Mesendoderm (in vitro differentiated cells): ENCODE data around the gene FYN.
"Not testable (repeated sequence)": the region's sequence is repeated elsewhere in the genome, so short reads cannot be mapped to it uniquely, and the experiment has no call there.

Experiments used
- DNase-seq: peaks from one replicate; pipeline ENCODE4 v3.0.0; 2013
- H2AK5ac ChIP-seq: 2 replicates; pipeline ENCODE4 v1.6.1; 2013; ENCODE audit warnings: low read length, inconsistent platforms
- H2BK120ac ChIP-seq: 2 replicates; pipeline ENCODE4 v1.6.1; 2013; ENCODE audit warnings: low read depth, mild to moderate bottlenecking, low read length, moderate library complexity, mixed read lengths
- H2BK15ac ChIP-seq: replicated peaks from 2 replicates; pipeline ENCODE4 v1.6.1; 2013; ENCODE audit warnings: low read depth, mild to moderate bottlenecking, moderate library complexity
- H2BK5ac ChIP-seq: 2 replicates; pipeline ENCODE4 v1.6.1; 2013; ENCODE audit warnings: low read length, inconsistent platforms
- H3K18ac ChIP-seq: 2 replicates; pipeline ENCODE4 v1.6.1; 2013; ENCODE audit warnings: mild to moderate bottlenecking, low read length, mixed read lengths
- H3K23ac ChIP-seq: one replicate; pipeline ENCODE4 v1.6.1; 2013; ENCODE audit warnings: low read length
- H3K27ac ChIP-seq: 2 replicates; pipeline ENCODE4 v1.5.1; 2013; ENCODE audit warnings: low read depth, mild to moderate bottlenecking, inconsistent platforms, low read length, moderate library complexity
- H3K27me3 ChIP-seq: 2 replicates; pipeline ENCODE4 v1.6.1; 2013; ENCODE audit warnings: low read length, control low read depth, mild to moderate bottlenecking, inconsistent platforms; ENCODE audit not compliant: insufficient read depth, poor library complexity
- H3K36me3 ChIP-seq: 2 replicates; pipeline ENCODE4 v1.6.1; 2013; ENCODE audit warnings: low read length, inconsistent platforms; ENCODE audit not compliant: control insufficient read depth, insufficient read depth
- H3K4ac ChIP-seq: one replicate; pipeline ENCODE4 v1.6.1; 2013; ENCODE audit warnings: low read depth, mild to moderate bottlenecking, low read length, moderate library complexity
- H3K4me1 ChIP-seq: 2 replicates; pipeline ENCODE4 v1.6.1; 2013; ENCODE audit warnings: low read depth, low read length, inconsistent platforms; ENCODE audit not compliant: control insufficient read depth
- H3K4me2 ChIP-seq: 2 replicates; pipeline ENCODE4 v1.6.1; 2013; ENCODE audit warnings: low read length
- H3K4me3 ChIP-seq: 2 replicates; pipeline ENCODE4 v1.5.1; 2013; ENCODE audit warnings: mild to moderate bottlenecking, low read length
- H3K56ac ChIP-seq: one replicate; pipeline ENCODE4 v1.6.1; 2013; ENCODE audit warnings: low read length
- H3K79me1 ChIP-seq: 2 replicates; pipeline ENCODE4 v1.6.1; 2013; ENCODE audit warnings: low read length, inconsistent platforms
- H3K79me2 ChIP-seq: 2 replicates; pipeline ENCODE4 v1.6.1; 2013; ENCODE audit warnings: mild to moderate bottlenecking, low read length; ENCODE audit not compliant: control insufficient read depth, insufficient read depth
- H3K9ac ChIP-seq: 2 replicates; pipeline ENCODE4 v1.6.1; 2013; ENCODE audit warnings: low read length, inconsistent platforms
- H4K5ac ChIP-seq: one replicate; pipeline ENCODE4 v1.6.1; 2013; ENCODE audit warnings: low read length
- H4K8ac ChIP-seq: one replicate; pipeline ENCODE4 v1.6.1; 2013; ENCODE audit warnings: low read depth, mild to moderate bottlenecking, control low read depth, low read length, moderate library complexity
- WGBS: extraction: QIAGEN DNeasy Blood & Tissue Kit; methylation state at CpG from one replicate; pipeline ENCODE4 v1.1.7; 2013; ENCODE audit warnings: low lambda C conversion rate, missing lambda C conversion rate; ENCODE audit not compliant: insufficient coverage; ENCODE audit errors: extremely low coverage; 5-methylcytosine and 5-hydroxymethylcytosine counted together

FYN gene

DNA sequence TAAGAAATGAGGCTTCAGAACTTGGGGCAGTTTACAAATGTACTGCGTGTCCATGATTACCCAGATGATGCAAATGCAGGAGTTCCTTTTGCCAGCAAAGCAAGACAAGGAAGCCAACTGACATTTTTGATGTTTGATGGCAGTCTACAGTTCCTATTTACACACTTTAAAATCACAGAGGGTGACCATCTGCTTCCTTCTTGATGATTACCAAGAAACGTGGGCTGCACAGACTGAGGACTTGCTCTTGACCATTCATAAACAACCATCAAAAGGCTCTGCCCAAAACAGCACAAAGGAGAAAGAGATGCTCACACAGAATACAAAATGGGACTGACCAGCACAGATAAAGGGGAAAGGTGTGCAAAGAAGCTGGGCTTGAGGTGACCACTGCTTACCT is 187.7 kb downstream of the FYN start:
- Histone ChIP-seq H2AK5ac (no peak overlapping the region), H3K4me1 (peaks cover 5% of the 10 kb centered on the region), H3K4ac (no peak overlapping the region), H3K79me2 (no peaks in the 10 kb centered on the region), H3K56ac (no peak overlapping the region), H3K27ac (no peak overlapping the region), H3K23ac (peak overlapping the region; percentile 75), H3K36me3 (peaks cover 2% of the 10 kb centered on the region), H3K18ac (no peak overlapping the region), H3K9ac (no peak overlapping the region), H3K4me2 (no peak overlapping the region), H4K5ac (no peak overlapping the region), H3K79me1 (no peaks in the 10 kb centered on the region), H2BK120ac (no peak overlapping the region), H3K4me3 (no peak overlapping the region), H2BK15ac (no peak overlapping the region), H4K8ac (no peak overlapping the region), H3K27me3 (no peaks in the 10 kb centered on the region), H2BK5ac (no peak overlapping the region)
- WGBS = no CpG with 5 or more reads among the region's 2 CpGs
- no peak for DNase-seq

DNA sequence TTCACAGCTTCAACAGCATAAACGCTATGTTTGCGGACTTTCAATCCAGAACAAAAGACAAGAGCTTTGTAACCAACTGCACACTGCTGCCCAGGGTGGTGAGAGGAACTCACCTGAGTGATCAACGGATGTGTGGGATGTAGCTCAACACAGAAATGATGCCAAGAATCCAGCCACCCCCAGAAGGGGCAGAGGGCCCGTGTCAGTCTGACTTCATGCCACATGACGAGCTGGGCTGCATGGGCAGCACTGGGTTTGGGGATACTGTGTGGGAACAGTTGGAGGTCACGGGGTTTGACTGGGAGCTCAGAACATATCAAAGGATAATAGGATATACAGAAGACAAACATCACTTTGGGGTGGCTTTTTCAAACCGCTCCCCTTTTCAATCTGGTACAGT is 188.2 kb downstream of the FYN start:
- no peak for DNase-seq
- no CpG with 5 or more reads among the region's 7 CpGs for WGBS
- H3K36me3 ChIP-seq = peaks cover 2% of the 10 kb centered on the region

DNA sequence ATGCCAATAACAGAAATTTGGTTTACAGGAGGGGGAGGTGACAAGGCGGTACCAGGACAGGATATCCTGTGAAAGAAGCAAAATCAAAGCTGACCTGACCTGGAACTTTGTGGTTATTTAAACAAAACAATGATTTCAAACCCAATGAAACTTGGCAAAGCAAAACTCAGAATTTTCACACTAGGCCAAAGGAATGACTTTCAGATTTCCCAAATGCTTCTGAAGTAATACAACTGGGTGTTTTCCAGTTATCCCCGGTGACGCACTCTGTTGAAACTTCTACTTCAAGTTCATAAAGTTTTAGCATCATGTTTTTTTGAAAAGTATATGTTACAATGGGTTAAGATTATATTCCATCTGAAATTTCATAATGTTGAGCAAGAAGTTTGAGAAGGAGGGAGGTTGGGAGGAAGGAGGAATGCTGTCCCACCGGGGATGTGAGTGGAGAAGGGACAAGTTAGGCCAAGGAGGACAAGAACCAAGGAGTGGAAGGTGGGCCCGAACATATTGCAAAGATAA is 189.4 kb downstream of the FYN start:
- no peak overlapping the region for H3K56ac ChIP-seq
- DNase-seq = no peak
- H4K8ac ChIP-seq = no peak overlapping the region
- no peak overlapping the region for H2BK120ac ChIP-seq
- no CpG with 5 or more reads among the region's 5 CpGs for WGBS
- no peak overlapping the region for H3K4me3 ChIP-seq
- no peak overlapping the region for H3K23ac ChIP-seq
- no peak overlapping the region for H2AK5ac ChIP-seq
- H3K79me1 ChIP-seq = no peaks in the 10 kb centered on the region
- H3K79me2 ChIP-seq = no peaks in the 10 kb centered on the region
- H3K9ac ChIP-seq = no peak overlapping the region
- no peaks in the 10 kb centered on the region for H3K27me3 ChIP-seq
- H3K36me3 ChIP-seq = peaks cover 2% of the 10 kb centered on the region
- H3K4me1 ChIP-seq = peaks cover 5% of the 10 kb centered on the region
- H3K27ac ChIP-seq = no peak overlapping the region
- no peak overlapping the region for H3K4ac ChIP-seq
- no peak overlapping the region for H3K18ac ChIP-seq
- no peak overlapping the region for H4K5ac ChIP-seq
- no peak overlapping the region for H2BK15ac ChIP-seq
- H2BK5ac ChIP-seq = no peak overlapping the region
- H3K4me2 ChIP-seq = no peak overlapping the region

More for the DNA sequence above, 188.2 kb downstream of the FYN start:
- no peak overlapping the region for H3K4me2 ChIP-seq
- H4K8ac ChIP-seq = no peak overlapping the region
- no peak overlapping the region for H3K56ac ChIP-seq
- H3K4ac ChIP-seq = no peak overlapping the region
- H3K23ac ChIP-seq = no peak overlapping the region
- H2BK120ac ChIP-seq = no peak overlapping the region
- no peak overlapping the region for H2BK5ac ChIP-seq
- no peak overlapping the region for H3K9ac ChIP-seq
- H4K5ac ChIP-seq = no peak overlapping the region
- no peak overlapping the region for H2BK15ac ChIP-seq
- H3K4me1 ChIP-seq = peaks cover 5% of the 10 kb centered on the region
- H3K79me1 ChIP-seq = no peaks in the 10 kb centered on the region
- H3K27ac ChIP-seq = no peak overlapping the region
- no peak overlapping the region for H2AK5ac ChIP-seq
- no peak overlapping the region for H3K18ac ChIP-seq
- H3K27me3 ChIP-seq = no peaks in the 10 kb centered on the region
- H3K79me2 ChIP-seq = no peaks in the 10 kb centered on the region
- no peak overlapping the region for H3K4me3 ChIP-seq

DNA sequence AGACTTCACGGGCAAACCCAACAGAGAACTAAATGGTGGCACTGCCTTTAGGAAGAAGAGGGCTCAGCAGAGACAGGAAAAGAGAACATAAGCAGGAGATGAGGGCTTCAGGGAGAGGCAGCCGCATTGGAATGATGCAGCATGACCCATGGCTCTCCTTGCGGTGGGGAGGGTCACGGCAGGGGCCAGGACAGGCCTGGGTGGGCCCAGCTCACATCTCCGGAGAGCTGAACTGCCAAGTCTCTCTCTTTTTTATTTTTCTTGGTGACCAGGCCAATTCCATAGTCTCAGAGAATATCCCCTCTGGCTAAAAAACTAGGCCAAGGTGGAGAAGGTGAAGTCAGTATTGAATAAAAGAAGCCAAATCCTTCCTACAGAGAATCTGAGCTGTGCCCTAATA is 190.1 kb downstream of the FYN start:
- DNase-seq = no peak
- Histone ChIP-seq H4K8ac (no peak overlapping the region), H3K18ac (no peak overlapping the region), H3K4me2 (no peak overlapping the region), H3K4me1 (peaks cover 5% of the 10 kb centered on the region), H3K4ac (no peak overlapping the region), H3K23ac (no peak overlapping the region), H3K36me3 (no peaks in the 10 kb centered on the region), H2BK5ac (no peak overlapping the region), H2AK5ac (no peak overlapping the region), H3K27me3 (no peaks in the 10 kb centered on the region), H2BK15ac (no peak overlapping the region), H3K56ac (no peak overlapping the region), H2BK120ac (no peak overlapping the region), H3K4me3 (no peak overlapping the region), H4K5ac (no peak overlapping the region), H3K9ac (no peak overlapping the region), H3K79me2 (no peaks in the 10 kb centered on the region), H3K79me1 (no peaks in the 10 kb centered on the region), H3K27ac (no peak overlapping the region)
- WGBS = no CpG with 5 or more reads among the region's 5 CpGs

DNA sequence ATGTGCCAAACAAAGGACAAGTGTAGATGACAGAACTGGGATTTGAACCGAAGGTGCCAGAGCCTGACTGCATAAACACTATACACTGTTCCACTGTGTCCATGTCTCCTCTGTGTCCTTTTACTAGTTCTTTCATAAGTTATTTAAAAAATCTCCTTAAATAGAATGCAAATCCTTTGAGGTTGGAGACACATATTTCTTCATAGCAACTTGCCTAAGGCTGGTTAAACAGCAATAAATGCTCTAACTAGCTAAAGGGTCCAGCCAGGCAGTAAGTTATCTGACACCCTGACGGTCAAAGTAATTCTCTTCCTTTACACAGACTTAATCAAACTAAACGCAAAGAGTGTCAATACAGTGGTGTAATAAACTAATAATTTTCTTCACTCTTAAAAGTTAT is 191.4 kb downstream of the FYN start:
- no peak overlapping the region for H3K56ac ChIP-seq
- no peaks in the 10 kb centered on the region for H3K36me3 ChIP-seq
- DNase-seq = no peak
- no peak overlapping the region for H3K4ac ChIP-seq
- no peak overlapping the region for H3K9ac ChIP-seq
- H4K8ac ChIP-seq = no peak overlapping the region
- no peaks in the 10 kb centered on the region for H3K27me3 ChIP-seq
- no peaks in the 10 kb centered on the region for H3K79me1 ChIP-seq
- no peaks in the 10 kb centered on the region for H3K79me2 ChIP-seq
- H2BK15ac ChIP-seq = no peak overlapping the region
- no peak overlapping the region for H3K4me2 ChIP-seq
- H3K23ac ChIP-seq = no peak overlapping the region
- H3K18ac ChIP-seq = no peak overlapping the region
- H2BK5ac ChIP-seq = no peak overlapping the region
- WGBS = no CpG with 5 or more reads among the region's 3 CpGs
- H2BK120ac ChIP-seq = no peak overlapping the region
- H3K4me3 ChIP-seq = no peak overlapping the region
- H4K5ac ChIP-seq = no peak overlapping the region
- H3K4me1 ChIP-seq = peaks cover 6% of the 10 kb centered on the region
- no peak overlapping the region for H3K27ac ChIP-seq
- no peak overlapping the region for H2AK5ac ChIP-seq

DNA sequence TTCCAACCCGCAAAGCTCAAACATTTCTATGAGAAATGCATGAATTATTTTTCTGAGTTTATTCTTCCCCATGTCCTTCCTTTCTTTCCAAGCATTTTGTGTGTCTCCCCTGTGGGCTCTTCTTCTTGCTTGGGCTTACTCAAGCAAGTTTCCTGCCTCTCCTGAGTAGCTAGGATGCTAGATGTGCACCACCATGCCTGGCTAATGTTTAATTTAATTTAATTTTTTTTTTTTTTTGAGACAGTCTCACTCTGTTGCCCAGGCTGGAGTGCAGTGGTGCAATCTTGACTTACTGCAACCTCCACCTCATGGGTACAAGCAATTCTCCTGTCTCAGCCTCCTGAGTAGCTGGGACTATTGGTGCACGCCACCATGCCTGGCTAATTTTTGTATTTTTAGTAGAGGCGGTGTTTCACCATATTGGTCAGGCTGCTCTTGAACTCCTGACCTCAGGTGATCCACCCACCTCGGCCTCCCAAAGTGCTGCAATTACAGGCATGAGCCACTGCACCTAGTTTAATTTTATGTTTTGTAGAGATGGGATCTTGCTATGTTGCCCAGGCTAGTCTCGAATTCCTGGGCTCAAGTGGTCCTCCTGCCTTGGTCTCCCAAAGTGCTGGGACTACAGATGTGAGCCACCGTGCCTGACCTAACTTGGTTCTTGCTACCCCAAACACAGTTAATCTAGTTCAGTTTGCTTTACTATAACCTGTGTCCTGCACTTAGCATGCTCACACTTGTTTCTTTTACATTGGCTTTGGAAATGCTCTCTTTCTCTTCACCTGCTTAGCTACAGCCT is 192.2 kb downstream of the FYN start:
- not testable (repeated sequence) for H3K27ac ChIP-seq, H3K4me2 ChIP-seq, H3K36me3 ChIP-seq, DNase-seq, H3K79me2 ChIP-seq, H3K4me1 ChIP-seq, H2BK120ac ChIP-seq, H3K18ac ChIP-seq, H3K4me3 ChIP-seq, H3K56ac ChIP-seq, H3K27me3 ChIP-seq, H2BK15ac ChIP-seq, H4K5ac ChIP-seq, H4K8ac ChIP-seq, H3K4ac ChIP-seq, H3K9ac ChIP-seq, H2AK5ac ChIP-seq, H3K79me1 ChIP-seq, H2BK5ac ChIP-seq, H3K23ac ChIP-seq
- WGBS = no CpG with 5 or more reads among the region's 6 CpGs
